GM18873 (cell line): ENCODE measurements around the gene CNGA4.
"Not testable (repeated sequence)": the region's sequence is repeated elsewhere in the genome, so short reads cannot be mapped to it uniquely, and the experiment has no call there.

Source experiments
- ATAC-seq: cut with Tn5 transposase; IDR thresholded peaks from one replicate; pipeline ENCODE4 v1.9.1; 2021; ENCODE audit warnings: mild to moderate bottlenecking, moderate library complexity, moderate number of reproducible peaks; ENCODE audit not compliant: unreplicated experiment, low FRiP score

CNGA4 gene

DNA sequence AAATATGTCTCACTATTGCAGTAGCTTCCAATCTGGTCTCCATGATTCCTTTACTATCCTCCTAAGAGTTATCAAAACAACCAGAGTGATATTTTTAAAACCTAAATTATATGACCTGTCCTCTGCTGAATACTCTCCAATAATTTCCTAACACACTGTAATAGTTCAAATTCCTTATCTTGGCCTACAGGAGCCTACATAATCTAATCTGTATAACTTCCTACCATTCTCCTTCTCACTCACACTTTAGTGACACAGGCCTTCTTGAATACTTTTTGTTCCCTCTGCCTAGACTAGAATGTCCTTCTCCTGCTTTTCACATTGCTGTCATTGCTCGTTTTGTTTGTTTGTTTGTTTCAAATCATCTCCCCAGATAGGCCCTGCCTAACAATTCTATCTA, 13.9 kb upstream of the CNGA4 start:
- ATAC-seq = no peak

DNA sequence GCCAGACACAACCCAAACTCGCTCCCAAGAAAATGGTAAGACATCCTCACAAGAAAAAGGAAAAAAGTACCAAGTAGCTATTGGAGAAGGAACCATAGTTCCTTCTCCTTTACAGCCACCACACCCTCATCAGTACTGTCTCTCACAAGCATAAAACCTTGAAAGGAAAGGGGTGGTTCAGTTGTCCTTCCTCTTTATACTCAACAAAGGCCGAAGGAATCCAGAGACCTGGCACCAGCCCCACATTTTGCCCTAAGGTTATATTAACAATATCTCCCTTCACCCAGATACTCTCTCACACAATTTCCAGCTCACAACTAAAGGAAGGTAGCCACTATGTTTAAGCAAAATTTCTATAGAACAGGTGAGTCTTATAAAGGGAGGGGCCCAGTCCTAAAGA, 13.0 kb upstream of the CNGA4 start:
- no peak for ATAC-seq

DNA sequence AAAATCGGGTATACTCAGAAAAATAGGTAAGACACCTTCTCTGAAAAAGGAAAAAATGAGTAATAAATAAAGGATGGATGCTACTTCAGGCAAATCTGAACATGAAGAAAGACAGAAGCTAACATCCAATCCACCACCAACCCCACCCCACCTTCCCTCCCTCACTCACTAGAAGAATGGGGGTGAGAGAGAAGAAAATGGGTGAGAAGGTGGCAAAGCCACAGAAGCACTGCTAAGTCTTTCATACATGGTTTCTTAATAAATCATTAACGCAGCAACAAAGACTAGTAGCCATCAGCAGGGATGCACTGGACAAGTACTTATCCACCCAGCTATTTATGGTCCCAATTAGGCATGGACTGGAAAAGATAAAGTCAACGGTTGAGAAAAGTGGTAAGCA, 10.4 kb upstream of the CNGA4 start:
- no peak for ATAC-seq

DNA sequence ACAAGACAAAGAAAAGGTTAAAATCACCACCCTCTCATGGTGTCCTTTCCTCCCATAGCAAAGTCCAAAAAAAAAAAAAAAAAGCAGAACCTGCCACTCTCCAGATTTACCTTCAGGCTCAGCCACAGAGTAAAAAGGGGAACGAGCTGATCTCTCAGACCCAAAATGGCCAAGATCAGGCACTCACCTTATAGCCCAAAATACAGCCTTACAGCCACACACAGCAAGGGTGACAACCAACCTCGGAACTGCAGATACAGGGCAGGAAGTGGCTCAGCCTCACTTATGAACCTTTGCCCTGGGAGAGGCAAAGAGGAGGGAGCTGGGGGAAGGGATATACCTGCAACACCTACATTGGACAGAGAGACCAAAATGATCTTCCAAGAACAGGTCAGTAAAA, 9.0 kb upstream of the CNGA4 start:
- ATAC-seq = no peak

DNA sequence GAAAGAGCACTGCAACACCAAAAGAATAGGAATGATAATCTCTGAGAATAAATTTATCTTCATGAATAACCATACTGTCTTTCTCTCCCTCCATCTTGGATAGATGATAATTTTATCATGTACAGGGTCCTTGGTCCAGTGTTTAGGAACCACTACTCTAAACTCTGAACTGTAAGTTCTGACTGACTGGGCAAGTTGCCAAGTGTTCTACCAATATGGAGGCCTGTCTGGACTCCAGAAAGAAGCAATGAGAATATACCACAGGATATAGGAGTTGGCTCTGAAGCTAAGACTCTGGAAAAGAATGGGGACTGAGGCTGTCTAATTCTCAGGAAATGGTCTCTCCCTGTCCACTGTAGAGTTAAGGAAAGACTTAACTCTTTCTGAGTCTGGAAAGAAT, 6.0 kb upstream of the CNGA4 start:
- ATAC-seq = no peak

DNA sequence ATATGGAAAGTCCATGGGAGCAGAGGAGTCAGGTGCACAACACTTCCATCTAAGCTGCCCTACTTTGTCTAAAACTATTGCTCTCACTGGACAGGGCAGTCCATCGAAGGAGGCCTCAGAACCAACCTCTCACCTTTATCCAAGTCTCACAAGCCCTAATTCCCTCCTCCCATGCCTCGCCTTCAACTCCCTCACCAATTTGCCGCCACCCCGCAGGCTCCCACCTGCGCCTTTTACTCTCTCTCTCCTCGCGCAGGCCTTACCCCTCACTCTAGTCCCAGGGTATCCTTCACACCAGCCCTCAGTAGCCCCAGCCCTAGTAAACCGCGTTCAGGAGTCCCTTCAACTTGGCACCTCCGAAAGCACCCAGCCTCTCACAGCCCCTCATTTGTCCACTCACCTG, 4.9 kb upstream of the CNGA4 start:
- no peak for ATAC-seq

DNA sequence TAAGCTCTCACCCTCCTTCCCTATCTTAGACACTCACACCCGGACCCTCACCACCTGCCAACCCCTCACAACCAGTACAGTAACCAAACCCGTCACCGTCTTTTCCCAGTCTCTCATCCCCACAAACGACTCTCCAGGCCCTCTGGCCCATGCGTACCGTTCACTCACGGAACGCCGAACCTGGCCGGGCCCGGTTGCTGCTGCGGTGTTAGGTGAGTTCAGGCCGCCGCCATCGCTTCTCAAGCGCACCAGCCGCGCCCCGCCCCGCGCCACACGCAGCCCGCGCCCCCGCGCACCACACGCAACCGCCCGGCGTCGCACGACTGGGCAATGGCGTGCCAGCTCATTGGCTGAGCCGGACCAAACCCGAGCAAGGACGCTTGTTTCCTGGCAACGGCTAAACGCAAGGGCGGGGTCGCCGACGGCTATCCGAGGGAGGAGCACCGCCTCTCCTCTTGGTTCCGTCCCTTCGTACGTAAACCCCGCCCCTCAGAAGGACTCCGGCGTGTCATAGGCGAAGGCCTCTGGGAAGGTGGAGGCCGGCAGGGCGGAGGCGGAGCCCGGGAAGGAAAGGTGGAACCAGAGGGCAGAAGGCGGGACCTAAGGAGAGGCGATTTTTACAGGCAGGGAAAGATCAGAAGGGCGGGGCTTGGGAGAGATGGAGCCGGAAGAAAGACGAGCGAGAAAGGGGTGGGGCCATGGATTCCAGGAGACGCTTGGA, 4.3 kb upstream of the CNGA4 start, which contains the start of gene FHIP1B:
Gene FHIP1B, minus strand, starts transcription at position 250 of the 721 bp plus-strand sequence. CDS start 10,120 bp downstream, outside the sequence.
- peak; percentile 95 for ATAC-seq

DNA sequence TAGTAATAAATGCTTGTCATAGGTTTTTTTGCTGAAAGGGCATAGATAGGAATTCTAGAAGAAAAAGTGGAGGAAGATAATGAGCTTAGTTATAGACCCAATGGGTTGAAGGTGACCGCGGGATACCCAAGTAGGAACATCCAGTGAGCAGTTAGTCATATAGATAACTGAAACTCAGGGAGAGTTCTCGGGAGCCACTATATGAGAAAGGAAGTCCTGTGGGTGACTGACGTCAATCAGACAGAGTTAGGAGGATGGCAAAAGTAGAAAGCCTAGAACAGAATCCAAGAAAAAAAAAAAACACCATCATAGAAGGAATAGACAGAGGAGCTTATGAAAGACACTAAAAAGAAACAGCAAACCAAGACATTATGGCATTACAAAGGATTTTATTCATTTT, 1.6 kb upstream of the CNGA4 start:
- no peak for ATAC-seq

DNA sequence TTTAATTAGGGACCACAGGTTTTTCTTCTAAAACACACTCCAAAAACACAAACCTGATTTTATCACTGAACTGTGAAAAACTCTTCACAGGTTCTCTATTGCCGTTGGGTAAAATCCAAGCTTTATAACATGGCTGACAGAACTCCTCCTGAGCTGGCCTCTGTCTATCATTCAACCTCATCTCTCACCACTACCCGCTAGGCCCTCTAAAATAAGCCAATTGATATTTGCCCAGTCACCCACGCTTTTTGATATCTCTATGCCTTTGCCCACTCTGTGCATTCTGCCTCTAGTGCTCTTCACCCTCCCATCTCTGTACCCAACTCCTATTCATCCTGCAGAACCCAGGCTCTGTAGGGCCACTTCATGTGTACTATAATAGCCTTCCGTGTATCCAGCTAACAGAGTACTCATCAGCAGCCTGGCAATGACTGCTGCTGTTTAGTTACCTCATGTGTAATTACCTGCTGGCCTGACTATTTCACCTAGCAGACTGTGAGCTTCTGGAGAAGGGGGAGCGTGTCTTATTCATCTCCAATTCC, 1.1 kb upstream of the CNGA4 start:
- ATAC-seq = no peak

DNA sequence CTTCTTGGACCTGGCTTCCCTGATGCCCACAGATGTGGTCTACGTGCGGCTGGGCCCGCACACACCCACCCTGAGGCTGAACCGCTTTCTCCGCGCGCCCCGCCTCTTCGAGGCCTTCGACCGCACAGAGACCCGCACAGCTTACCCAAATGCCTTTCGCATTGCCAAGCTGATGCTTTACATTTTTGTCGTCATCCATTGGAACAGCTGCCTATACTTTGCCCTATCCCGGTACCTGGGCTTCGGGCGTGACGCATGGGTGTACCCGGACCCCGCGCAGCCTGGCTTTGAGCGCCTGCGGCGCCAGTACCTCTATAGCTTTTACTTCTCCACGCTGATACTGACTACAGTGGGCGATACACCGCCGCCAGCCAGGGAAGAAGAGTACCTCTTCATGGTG, 1.2 kb downstream of the CNGA4 start:
- ATAC-seq = no peak

DNA sequence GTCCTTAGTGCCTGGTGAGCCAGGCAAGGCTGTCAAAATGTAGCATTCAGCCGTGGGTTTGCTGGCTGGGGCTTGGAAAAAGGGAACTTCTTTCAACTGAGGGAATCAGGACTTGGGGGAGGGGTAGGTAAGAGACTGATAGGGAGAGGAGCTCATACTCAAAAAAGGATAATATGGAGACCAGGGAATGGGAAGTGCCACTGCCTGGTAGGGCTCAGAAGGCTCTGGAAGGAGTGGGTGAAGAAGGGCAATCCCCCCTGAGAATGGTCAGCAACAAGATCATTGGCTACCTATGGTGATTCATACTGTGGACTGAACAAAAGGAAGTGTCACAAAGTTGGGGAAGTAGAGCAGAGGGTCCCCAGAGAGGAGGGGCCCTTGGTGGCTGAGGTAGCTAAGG, 1.9 kb downstream of the CNGA4 start:
- ATAC-seq = no peak

DNA sequence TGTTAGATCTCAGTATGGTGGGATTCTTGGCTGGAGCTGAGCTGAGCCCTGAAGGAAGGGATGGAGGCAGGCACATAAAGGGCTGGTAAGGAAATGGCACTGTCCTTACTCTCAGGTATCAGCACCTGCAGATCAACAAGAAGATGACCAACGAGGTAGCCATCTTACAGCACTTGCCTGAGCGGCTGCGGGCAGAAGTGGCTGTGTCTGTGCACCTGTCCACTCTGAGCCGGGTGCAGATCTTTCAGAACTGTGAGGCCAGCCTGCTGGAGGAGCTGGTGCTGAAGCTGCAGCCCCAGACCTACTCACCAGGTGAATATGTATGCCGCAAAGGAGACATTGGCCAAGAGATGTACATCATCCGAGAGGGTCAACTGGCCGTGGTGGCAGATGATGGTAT, 2.4 kb downstream of the CNGA4 start:
- no peak for ATAC-seq

DNA sequence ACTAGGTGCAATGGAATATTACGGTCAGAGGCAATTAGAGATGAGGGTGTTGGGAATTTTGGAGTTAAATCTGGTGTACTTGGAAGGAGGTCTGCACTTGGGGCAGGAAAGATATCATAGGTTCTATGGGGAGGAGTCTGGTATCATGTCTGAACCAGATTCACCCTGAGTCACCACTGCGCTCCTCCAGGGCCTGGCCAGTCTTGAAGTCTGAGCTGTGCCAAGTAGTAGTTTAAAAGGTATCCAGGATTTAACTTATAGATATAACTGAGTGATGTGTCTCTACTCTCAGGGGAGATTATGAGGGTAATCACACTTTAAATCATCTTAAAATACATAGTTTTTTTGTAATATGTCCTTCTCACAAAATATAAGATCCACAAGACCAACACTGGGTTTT, 6.6 kb downstream of the CNGA4 start:
- ATAC-seq = no peak

DNA sequence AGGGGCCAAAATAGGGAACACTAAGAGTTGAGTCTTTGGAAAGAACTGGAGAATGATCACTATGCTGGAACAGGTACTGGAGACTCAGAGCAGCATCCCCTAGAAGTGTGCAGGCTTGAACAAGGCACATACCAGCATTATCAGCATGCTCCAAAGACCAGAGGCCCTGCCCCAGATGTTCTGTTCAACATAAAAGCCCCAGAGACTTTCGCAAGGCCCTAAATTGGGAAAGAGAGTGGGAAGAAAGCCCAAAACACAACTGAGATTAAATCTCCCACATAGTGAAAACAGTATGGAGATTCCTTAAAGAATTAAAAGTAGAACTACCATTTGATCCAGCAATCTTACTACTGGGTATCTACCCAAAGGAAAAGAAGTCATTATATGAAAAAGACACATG, 9.4 kb downstream of the CNGA4 start:
- ATAC-seq = no peak

DNA sequence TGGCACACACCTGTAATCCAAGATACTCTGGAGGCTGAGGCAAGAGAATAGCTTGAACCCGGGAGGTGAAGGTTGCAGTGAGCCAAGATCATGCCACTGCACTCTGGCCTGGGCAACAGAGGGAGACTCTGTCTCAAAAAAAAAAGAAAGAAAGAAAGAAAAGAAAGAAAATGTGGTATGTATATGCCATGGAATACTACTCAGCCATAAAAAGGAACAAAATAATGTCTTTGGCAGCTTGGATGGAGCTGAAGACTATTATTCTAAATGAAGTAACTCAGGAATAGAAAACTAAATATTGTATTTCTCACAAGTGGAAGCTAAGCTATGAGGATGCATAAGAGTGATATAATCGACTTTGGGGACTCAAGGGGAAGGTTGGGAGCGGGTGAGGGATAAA, 10.0 kb downstream of the CNGA4 start:
- not testable (repeated sequence) for ATAC-seq

DNA sequence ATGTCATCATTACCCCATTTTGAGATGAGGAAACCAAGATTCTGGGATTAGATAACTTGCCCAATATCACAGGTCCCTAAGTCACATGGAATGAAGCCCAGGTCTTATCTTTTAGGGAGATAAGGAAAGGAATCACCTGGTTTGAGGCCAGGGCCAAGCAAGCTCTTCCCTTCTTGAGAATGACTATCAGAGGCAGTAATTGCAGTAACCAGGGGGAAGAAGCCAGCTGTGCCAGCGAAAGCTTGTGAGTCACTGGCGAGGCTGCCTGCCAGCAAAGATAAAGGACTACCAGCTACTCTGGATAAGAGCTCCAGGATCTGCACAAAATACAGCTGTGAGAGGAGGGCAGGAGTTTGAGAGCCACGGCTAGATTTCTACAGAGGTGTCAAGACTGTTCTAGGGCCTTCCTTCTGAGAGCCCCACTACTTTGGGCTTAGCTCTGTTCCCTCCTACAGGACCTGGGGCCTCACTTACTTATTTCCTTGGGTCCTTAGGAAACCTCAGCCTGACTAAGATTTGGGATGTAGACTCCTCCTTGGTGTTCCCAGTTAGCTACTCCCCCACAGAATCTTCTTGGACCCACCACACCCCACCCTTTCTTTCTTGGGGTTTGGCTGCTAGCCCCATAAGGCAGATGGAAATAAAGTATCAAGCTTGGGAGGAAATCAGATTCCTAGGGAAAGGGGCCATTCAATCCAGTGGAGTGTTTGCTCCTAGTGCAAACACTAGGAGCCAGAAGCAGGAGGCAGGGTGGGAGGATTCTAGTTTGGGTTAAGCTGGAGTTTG, 11.1 kb downstream of the CNGA4 start:
- no peak for ATAC-seq

DNA sequence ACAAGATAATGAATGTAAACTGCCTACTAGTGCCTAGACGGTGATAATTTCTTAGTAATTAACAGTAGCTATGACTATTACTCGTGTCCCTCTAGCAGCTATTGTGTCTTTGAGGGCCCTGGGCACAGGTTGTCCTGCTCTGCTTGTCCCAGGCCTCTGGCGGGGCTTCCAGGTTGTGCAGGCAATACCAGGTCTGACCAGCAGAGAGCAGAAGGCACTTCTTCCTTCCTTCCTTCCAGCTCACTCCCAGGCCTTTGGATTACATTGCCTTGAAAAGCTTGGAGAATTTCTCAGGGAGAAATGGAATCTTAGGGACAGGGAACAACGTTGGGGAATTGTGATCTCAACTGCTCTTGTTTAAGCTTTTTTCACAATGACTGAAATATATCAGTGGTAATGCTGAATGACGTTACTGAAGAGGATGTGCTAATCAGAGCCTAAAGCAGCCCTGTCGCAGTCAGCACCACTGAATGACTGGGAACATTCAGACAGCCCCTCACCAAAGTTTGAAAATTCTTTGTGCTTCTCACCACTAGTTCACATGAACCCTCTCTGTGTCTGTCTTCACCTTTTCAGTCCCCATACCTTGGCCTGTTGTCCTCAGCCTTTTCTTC, 12.3 kb downstream of the CNGA4 start:
- ATAC-seq = no peak

DNA sequence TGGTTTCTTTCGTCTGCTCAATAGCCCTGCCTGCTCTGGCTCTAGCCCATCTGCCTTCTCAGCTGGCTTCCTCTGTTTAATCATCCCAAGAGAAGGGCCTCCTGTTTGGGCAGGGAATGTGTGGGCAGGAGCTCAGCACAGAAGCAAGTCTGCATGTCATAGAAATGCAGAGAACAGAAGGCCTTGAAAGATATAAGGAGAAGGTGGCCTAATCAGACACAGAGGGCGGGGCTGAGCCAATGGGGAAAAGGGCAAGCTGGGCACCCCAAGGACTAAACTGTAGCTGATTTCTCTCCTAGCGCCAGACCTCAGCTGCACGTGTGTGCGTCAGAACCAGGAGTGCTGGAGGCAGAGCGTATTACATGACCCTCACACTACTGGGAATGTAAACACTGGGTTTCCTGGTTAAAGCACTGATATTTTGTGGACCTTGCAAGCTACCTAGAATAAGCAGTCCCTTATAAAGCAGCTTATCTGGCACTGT, 13.1 kb downstream of the CNGA4 start:
- ATAC-seq = no peak

DNA sequence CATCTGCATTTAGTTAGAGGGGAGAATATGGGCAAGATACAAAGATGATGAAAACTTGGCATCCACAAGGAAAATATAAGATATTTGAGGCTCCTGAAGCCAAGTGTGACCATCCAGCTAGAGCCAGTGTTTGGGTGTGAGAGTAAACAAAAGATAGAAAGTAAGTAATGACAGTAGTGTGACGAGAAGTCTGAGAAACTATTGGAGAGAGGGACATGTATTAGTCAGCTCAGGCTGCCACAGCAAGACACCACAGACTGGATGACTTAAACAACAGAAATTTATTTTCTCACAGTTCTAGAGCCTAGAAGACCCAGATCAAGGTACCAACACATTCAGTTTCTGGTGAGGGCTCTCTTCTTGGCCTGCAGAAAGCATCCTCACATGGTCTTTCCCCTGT, 14.3 kb downstream of the CNGA4 start:
- peak; percentile 53 for ATAC-seq

DNA sequence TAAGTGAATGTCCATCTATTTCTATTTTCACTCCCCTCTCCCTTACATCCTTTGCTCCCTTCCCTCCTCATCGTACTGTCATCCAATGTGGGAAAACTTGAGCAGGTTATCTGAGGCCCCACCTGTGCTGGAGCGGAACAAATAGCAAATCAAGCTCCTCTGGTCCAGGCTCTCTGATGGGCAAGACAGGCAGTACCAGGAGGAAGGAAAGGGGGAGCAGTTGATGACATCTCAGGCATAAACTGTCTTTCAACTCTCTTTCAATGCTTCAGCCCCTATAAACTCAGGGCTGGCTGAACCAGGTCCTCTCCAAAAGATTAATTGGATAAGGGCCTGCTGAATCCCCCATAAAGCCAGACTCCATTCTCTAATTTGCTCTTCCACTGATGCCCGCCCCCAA, 19.3 kb downstream of the CNGA4 start:
- no peak for ATAC-seq

DNA sequence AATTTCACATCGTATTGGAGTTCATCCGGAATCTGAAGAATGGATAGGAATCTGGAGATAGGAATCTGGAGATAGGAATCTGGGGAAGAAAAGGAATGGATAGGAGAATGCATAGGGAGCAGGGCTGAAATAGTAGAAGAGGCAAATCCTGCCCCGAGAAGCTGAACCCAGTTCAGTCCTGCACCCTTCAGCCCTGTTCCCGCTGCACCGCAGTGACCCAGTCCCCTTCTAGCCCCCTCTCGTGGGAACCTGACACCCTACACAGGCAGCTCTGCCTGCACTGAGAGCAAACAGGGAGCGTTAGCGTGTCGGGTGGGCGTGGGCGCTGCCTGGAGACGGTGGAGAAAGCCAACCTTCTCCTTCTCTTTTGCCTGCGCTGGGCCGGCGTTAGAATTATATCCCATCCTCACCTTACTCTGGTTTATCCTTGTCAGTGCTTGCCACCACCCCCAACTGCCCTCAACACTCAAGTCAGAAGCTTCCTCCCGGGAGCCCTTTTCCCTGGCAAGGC, 19.7 kb downstream of the CNGA4 start:
- no peak for ATAC-seq
